ENCODE results near the gene EPB41L1.

The EPB41L1 gene

GRCh38 chr20:36259177-36260061, 104.9 kb downstream of the EPB41L1 start:
- DNase-seq (ENCODE audit: low read depth in 2 of 2) = no peak

- no peak for DNase-seq (ENCODE audit: low read depth in 2 of 2)
These were observed 105.8 kb downstream of the EPB41L1 start for GRCh38 chr20:36260316-36260715.

GRCh38 chr20:36261389-36262105, 107.0 kb downstream of the EPB41L1 start:
- DNase-seq (ENCODE audit: low read depth in 2 of 2) = no peak

- no peak for DNase-seq (ENCODE audit: low read depth in 2 of 2)
These were observed 107.9 kb downstream of the EPB41L1 start for GRCh38 chr20:36262440-36262839.

GRCh38 chr20:36264426-36265246, 110.1 kb downstream of the EPB41L1 start:
- DNase-seq (ENCODE audit: low read depth in 2 of 2) = no peak

DNA sequence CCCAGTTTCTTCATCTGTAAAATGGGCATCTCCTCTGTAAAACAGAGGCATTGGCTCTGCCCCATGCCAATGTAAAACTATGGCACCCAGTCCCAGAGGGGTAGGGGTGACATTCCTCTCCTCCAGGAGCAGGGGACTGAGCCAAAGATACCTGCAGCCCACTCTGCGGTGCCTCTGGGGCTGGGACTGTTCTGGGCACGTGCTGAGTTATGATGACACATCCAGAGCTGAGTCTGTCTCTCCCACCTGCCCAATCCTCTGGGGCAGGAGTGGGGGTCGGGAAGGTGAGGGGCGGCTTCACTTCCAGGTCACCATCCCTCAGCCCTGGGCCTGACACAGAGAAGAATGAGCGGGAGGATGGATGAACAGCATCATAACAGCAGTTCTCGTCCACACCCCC, 111.6 kb downstream of the EPB41L1 start:
- no peak for DNase-seq (ENCODE audit: low read depth in 2 of 2)

GRCh38 chr20:36267605-36268381, 113.3 kb downstream of the EPB41L1 start:
- DNase-seq (ENCODE audit: low read depth in 2 of 2) = no peak

DNA sequence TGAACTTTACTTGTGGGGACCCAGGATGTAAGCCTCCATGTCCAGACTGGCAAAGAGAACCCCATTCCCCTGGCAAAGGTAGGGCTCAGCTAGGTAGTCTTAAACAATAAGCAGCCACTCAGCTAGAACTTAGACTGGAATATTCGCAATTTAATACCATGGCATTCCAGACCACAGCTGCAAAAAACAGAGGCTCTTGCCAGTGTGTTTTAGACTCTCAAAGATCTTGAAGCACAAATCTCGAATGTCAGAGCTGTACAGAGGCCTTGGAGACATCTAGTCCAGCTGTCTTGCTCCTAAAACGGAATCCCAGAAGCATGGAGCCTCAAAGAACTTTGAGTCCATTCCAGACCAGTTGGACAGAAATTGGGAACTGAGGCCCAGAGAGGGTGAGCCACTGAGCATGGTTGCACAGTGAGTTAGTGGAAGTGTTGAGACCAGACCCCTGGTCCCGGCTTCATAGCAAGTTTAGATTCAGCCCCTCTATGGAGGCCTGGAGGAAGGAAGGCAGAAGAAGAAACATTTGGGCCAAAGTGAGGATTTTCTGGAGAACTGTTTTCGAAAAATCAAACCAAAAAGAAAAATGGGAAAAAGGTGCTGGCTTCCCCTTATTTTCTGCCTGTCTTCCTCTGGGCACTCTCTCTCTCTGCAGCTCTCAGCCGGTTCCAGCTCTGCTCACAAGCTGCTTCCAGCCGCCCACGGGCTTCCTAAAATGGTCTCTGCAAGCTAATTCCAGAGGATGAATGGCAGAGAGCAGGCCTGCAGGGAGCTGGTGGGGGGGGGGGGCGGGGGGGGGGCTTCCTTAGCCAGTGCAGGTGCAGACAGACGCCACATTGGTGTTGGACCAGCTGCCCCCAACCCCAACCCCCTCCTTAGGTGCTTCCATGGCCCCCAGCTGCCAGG, 114.2 kb downstream of the EPB41L1 start:
- no peak for DNase-seq (ENCODE audit: low read depth in 2 of 2)

- DNase-seq (ENCODE audit: low read depth in 2 of 2) = no peak
These were observed 115.0 kb downstream of the EPB41L1 start for GRCh38 chr20:36269507-36269906.

DNA sequence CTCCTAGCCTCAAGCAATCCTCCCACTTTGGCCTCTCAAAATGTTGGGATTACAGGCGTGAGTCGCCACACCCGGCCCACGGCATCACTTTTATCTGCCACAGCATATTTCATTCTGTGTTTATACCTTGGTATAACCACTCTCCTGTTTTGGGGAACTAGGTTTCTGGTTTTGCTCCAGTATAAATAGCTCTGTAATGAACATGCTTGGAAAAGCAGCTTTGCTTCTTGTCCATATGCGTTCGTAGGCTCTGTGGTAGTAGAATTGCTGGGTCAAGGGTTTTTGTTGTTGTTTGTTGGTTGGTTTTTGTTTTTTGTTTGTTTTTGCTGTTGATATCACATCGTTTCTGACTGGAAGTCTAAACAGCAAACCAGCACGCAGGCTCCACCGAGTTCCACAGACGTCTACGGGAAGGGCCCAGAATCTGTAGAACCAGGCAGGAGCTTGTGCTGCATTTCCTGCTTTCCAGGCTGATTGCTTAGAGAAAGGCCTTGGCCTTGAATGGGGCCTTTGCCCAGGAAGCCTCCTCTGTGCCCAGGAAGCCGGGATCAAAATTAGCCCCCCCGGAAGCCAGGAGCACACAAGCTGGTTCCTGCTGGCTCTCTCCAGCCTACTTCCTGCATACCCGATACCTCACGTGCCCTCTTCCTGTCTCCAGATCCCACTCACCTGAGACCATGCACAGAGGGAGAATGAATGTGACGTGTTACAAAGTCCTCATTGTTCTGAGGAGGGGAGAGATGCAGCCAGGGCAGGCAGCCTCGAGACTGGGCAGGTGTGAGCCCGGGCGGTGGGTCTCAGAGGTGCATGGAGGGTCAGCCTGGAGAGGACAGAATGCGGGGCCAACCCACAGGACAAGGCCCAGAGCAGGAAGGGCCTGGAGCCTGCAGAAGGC, 116.5 kb downstream of the EPB41L1 start:
- no peak for DNase-seq (ENCODE audit: low read depth in 2 of 2)

GRCh38 chr20:36271639-36272546, 117.4 kb downstream of the EPB41L1 start:
- DNase-seq (ENCODE audit: low read depth in 2 of 2) = no peak

DNA sequence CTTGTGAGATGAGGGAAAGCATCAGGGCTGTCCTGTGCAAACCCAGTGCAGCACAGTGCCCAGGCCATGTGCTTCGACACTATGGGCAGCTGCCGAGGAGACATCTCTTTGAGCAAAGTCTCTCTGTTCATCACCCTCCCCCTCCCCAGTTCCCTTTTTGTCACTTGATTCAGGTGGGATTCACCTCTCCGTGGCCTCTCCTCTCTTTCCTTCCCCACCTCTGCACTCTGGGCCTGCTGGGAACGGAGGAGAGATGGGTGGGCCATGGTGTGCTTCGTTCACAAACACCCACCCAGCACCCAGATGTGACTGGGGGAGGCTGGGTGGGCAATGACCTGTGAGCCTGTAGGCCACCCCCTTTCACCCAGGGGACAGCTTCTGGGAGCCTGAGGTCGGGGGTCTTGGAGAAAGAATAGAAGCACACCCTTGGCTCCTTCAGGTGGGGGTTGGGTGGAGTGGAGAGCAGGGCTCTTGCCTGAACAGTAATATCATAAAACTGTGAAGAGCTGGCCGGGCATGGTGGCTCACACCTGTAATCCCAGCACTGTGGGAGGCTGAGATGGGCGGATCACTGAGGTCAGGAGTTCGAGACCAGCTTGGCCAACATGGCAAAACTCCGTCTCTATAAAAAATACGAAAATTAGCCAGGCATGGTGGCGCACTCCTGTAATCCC, 118.1 kb downstream of the EPB41L1 start:
- no peak for DNase-seq (ENCODE audit: low read depth in 2 of 2)

DNA sequence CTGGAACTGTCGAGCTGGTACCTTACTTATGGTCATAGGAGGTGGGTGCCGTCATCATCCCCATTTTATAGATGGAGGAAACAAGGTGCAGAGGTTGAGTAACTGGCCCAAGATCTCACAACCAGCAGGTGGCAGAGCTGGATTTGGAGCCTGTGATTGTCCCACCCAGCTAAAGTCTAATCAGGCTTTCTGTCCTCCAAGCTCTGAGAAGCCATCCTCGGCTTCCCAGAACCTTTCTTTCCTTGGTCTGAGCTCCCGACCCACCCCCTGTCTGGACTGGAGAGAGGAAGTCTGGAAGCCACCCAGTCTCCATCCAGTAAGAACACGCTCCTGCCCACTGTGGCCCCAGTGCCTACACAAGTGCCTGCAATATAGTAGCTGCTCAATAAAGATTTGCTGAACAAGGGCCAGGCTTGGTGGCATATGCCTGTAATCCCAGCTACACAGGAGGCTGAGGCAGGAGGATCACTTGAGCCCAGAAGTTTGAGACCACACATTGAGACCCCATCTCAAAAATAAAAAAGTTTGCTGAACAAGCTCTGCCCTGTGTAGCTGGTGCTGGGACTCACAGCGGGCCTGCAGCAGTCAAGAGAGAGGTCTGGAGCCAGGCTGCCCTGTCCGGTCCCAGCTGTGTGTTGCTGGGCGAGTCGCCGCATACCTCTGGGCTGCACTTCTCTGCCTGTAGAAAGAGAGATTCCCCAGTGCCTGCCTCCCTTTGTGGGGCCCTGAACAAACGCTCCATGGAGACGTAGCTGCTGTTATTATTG, 119.1 kb downstream of the EPB41L1 start:
- DNase-seq (ENCODE audit: low read depth in 2 of 2) = no peak

GRCh38 chr20:36274181-36274841, 119.8 kb downstream of the EPB41L1 start:
- DNase-seq (ENCODE audit: low read depth in 2 of 2) = no peak

DNA sequence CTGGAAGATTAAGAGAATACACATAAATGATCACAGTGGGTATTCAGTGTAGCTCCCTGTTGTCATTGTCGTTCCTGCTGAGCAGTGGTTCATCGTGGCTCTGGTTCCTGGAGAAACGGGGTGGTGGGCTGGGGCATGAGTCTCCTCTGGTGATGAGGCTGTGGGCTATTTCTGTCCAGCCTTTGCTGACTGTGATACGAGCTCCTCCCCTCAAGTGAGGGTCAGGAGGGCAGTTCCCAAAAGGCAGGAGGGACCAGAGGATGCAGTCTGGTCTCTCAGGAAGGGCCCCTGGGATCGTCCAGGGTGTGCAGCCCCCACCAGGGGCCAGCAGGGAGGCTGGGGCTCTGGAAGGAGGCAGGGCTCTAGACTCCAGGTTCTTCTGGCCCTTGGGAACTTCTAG, 120.5 kb downstream of the EPB41L1 start:
- DNase-seq (ENCODE audit: low read depth in 2 of 2) = no peak

GRCh38 chr20:36275441-36276189, 121.1 kb downstream of the EPB41L1 start:
- no peak for DNase-seq (ENCODE audit: low read depth in 2 of 2)

Data from stimulated activated CD8-positive, alpha-beta memory T cell treated with anti-CD3 and anti-CD28 coated beads, Interleukin-15, amount 100 ng/mL, for 4 hours (primary cell).